Measurements from ENCODE around the gene PTPN3. TPM values are rescaled to one million over a fixed set of nuclear protein-coding genes. Genes with fewer than 3 reads are reported as not detected.

Gene PTPN3
- total RNA-seq, 1 donor from 2014 or later, result 0.62 TPM

- H3K27me3 Mint-ChIP-seq (ENCODE audit: unreplicated experiment), result peaks cover 8% of the 10 kb centered on the region
- no peaks in the 10 kb centered on the region for H3K36me3 Mint-ChIP-seq (ENCODE audit: low read depth, unreplicated experiment)
- H3K4me3 Mint-ChIP-seq (ENCODE audit: unreplicated experiment), result no peak overlapping the region
- H3K27ac Mint-ChIP-seq (ENCODE audit: unreplicated experiment), result no peak overlapping the region
- no peaks in the 10 kb centered on the region for H3K9me3 Mint-ChIP-seq (ENCODE audit: unreplicated experiment)
- peak; percentile 83 for TF ChIP-seq CTCF (IDR thresholded peaks at IDR 0.05; ENCODE audit: unreplicated experiment)
- peak; percentile 69 for DNase-seq (ENCODE audit: low spot score)
- no peaks in the 10 kb centered on the region for H3K4me1 Mint-ChIP-seq (ENCODE audit: unreplicated experiment)
Observed at GRCh38 chr9:109520475-109521132, 22.5 kb upstream of the PTPN3 start.

GRCh38 chr9:109519366-109519765, 21.3 kb upstream of the PTPN3 start:
- no peaks in the 10 kb centered on the region for H3K9me3 Mint-ChIP-seq (ENCODE audit: unreplicated experiment)

GRCh38 chr9:109518621-109519335, 20.7 kb upstream of the PTPN3 start:
- H3K9me3 Mint-ChIP-seq (ENCODE audit: unreplicated experiment), result no peaks in the 10 kb centered on the region

More at GRCh38 chr9:109519366-109519765, 21.3 kb upstream of the PTPN3 start:
- H3K4me1 Mint-ChIP-seq (ENCODE audit: unreplicated experiment), result no peaks in the 10 kb centered on the region
- no peak for TF ChIP-seq CTCF (IDR thresholded peaks at IDR 0.05; ENCODE audit: unreplicated experiment)
- H3K27ac Mint-ChIP-seq (ENCODE audit: unreplicated experiment), result no peak overlapping the region
- no peaks in the 10 kb centered on the region for H3K36me3 Mint-ChIP-seq (ENCODE audit: low read depth, unreplicated experiment)
- no peak for DNase-seq (ENCODE audit: low spot score)
- H3K27me3 Mint-ChIP-seq (ENCODE audit: unreplicated experiment), result peaks cover 9% of the 10 kb centered on the region
- no peak overlapping the region for H3K4me3 Mint-ChIP-seq (ENCODE audit: unreplicated experiment)

GRCh38 chr9:109517901-109518377, 19.8 kb upstream of the PTPN3 start:
- Mint-ChIP-seq H3K4me3 (ENCODE audit: unreplicated experiment) (no peak overlapping the region), H3K4me1 (ENCODE audit: unreplicated experiment) (no peaks in the 10 kb centered on the region), H3K9me3 (ENCODE audit: unreplicated experiment) (no peaks in the 10 kb centered on the region), H3K27ac (ENCODE audit: unreplicated experiment) (no peak overlapping the region), H3K36me3 (ENCODE audit: low read depth, unreplicated experiment) (no peaks in the 10 kb centered on the region), H3K27me3 (ENCODE audit: unreplicated experiment) (peaks cover 9% of the 10 kb centered on the region)
- TF ChIP-seq CTCF (IDR thresholded peaks at IDR 0.05; ENCODE audit: unreplicated experiment), result no peak
- DNase-seq (ENCODE audit: low spot score), result no peak

More at GRCh38 chr9:109518621-109519335, 20.7 kb upstream of the PTPN3 start:
- H3K27me3 Mint-ChIP-seq (ENCODE audit: unreplicated experiment), result peaks cover 9% of the 10 kb centered on the region
- H3K27ac Mint-ChIP-seq (ENCODE audit: unreplicated experiment), result no peak overlapping the region
- DNase-seq (ENCODE audit: low spot score), result no peak
- H3K4me1 Mint-ChIP-seq (ENCODE audit: unreplicated experiment), result no peaks in the 10 kb centered on the region
- no peak for TF ChIP-seq CTCF (IDR thresholded peaks at IDR 0.05; ENCODE audit: unreplicated experiment)
- no peak overlapping the region for H3K4me3 Mint-ChIP-seq (ENCODE audit: unreplicated experiment)
- H3K36me3 Mint-ChIP-seq (ENCODE audit: low read depth, unreplicated experiment), result no peaks in the 10 kb centered on the region

- H3K27me3 Mint-ChIP-seq (ENCODE audit: unreplicated experiment), result peaks cover 8% of the 10 kb centered on the region
- TF ChIP-seq CTCF (IDR thresholded peaks at IDR 0.05; ENCODE audit: unreplicated experiment), result no peak
- H3K4me1 Mint-ChIP-seq (ENCODE audit: unreplicated experiment), result peaks cover 10% of the 10 kb centered on the region
- DNase-seq (ENCODE audit: low spot score), result no peak
- H3K27ac Mint-ChIP-seq (ENCODE audit: unreplicated experiment), result no peak overlapping the region
- H3K36me3 Mint-ChIP-seq (ENCODE audit: low read depth, unreplicated experiment), result no peaks in the 10 kb centered on the region
- H3K9me3 Mint-ChIP-seq (ENCODE audit: unreplicated experiment), result no peaks in the 10 kb centered on the region
- H3K4me3 Mint-ChIP-seq (ENCODE audit: unreplicated experiment), result no peak overlapping the region
Observed at GRCh38 chr9:109513871-109514270, 15.8 kb upstream of the PTPN3 start.

Data from endothelial cell (in vitro differentiated cells).